ENCODE results near the gene TINCR.
"Not testable (repeated sequence)": the region's sequence is repeated elsewhere in the genome, so short reads cannot be mapped to it uniquely, and the experiment has no call there.

Gene TINCR

DNA sequence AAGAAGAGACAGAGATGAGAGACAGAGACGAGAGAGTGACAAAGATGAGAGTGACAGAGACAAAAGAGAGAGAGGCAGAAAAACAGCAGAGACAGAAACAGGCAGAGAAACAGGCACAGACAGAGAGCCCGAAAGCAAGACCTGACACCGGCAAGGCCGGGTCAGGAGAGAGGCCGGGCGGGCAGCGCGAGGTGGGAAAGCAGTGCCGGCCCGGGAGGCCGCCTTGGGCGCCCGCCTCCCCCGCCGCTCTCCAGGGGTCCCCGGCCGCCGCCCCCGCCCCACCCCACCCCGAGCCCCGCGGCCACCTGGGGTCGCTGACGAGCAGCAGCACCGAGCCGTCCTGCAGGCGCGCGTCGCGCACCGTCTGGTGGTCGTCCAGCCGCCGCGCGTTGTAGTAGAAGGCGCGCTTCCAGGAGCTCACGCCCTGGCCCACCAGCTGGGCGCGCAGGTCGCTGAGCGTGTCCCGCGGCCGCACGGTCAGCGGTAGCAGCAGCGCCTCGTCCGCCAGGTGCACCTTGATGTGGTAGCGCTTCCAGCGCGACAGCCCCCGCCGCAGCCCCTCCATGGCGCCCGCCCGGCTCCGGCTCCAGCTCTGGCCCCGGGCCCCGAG is at the start of gene TINCR:
TSS of gene TINCR (minus strand) at position 594 of the 610 bp plus-strand sequence.
- no peak for DNase-seq (ENCODE audit: low read depth, low spot score)

GRCh38 chr19:5617080-5617479 is 49.3 kb upstream of the TINCR start:
- DNase-seq (ENCODE audit: low read depth, low spot score): no peak

GRCh38 chr19:5615756-5616327 is 48.1 kb upstream of the TINCR start:
- DNase-seq (ENCODE audit: low read depth, low spot score): no peak

- DNase-seq (ENCODE audit: low read depth, low spot score): no peak
Measured at GRCh38 chr19:5612891-5613865, 45.4 kb upstream of the TINCR start.

- DNase-seq (ENCODE audit: low read depth, low spot score): no peak
Measured at GRCh38 chr19:5609881-5610448, 42.2 kb upstream of the TINCR start.

DNA sequence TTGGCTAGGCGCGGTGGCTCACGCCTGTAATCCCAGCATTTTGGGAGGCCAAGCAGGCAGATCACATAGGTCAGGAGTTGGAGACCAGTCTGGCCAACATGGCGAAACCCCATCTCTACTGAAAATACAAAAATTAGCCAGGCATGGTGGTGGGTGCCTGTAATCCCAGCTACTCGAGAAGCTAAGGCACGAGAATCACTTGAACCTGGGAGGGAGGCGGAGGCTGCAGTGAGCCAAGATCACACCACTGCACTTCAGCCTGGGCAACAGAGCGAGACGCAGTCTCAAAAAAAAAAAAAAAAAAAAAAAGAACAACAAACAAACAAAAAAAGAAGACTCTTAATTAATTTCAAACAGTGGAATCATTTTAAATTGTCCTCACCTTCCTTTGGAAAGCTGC is 41.0 kb upstream of the TINCR start:
- not testable (repeated sequence) for DNase-seq (ENCODE audit: low read depth, low spot score)

- DNase-seq (ENCODE audit: low read depth, low spot score): no peak
Measured at GRCh38 chr19:5608291-5608690, 40.5 kb upstream of the TINCR start.

DNA sequence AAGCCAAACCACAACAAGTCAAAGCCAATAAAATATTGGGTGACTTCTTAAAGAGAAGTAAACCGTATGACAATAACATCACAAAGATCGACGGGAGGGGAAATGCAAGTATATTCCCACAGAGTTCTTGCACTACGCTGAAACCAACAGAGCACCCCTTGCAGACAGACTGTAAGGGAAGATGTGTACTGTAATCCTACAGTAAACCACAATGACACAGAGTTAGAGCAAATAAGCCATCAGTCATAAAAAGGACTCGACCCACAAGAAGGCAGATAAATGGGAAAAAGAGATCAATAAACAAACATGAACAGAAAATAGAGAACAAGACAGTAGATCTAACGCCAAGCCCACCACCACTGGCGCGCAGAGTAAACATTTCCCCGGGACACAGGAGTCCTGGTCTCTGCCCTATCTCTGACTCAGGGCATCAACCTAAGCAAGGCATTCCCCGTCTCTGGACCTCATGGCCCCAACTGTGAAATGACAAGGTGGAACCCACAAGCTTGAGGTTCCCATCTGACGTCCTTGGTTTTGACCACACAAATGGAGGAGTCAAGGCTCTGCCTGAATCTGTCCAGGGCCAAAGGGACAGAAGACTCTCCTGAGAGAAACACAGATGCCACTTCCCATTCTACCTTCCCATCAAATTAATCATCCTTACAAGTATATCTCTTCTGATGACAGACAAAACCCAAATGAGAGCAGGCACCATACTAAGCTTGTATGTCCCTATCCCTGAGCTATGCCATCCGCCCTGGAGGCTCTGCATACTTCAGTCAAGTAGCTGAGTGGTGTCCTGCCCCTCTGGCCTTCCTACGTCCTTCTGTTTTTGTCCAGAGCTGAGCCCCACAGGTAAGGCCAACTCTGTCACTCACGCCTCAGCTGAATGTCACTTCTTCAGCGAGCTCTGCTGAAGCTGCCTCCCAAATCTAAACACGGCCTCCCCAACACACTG is 39.8 kb upstream of the TINCR start:
- DNase-seq (ENCODE audit: low read depth, low spot score): no peak

- DNase-seq (ENCODE audit: low read depth, low spot score): no peak
Measured at GRCh38 chr19:5605362-5605761, 37.6 kb upstream of the TINCR start.

DNA sequence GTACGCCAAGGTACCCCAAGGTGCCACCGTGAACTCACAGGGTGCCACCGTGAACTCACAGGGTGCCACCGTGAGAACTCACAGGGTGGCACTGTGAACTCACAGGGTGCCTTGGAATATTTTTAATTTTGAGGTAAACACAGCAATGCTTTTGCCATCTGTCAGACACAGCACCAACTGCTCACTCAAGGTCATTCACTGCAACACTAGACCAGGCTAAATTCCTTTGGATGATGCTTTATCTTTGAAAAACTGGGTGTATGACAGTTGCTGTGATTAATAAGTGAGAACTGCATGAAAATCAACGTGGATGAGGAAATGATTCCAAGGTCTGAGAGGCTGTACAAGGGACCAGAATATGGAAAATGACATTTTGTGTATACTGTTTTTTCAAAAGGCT is 35.9 kb upstream of the TINCR start:
- DNase-seq (ENCODE audit: low read depth, low spot score): no peak

DNA sequence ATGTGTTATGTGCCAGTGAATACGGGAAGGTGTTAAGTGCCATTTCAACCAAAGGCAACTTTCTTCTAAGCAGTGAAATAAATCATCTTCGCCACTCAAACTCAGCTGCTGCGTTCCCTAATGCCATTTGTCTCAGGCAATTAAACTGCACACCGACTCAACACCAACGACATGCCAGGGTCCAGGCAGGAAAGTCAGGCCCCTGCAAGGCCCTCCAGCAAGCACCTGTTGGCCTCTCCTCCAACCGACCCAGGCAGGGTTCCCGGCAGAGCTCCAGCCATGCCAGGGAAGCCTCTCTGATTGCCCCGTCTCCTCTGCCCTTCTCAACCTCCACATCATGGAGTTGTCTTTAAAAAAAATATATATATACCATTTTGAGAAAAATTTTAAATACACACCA is 33.0 kb upstream of the TINCR start:
- no peak for DNase-seq (ENCODE audit: low read depth, low spot score)

GRCh38 chr19:5595745-5596144 is 28.0 kb upstream of the TINCR start:
- no peak for DNase-seq (ENCODE audit: low read depth, low spot score)

DNA sequence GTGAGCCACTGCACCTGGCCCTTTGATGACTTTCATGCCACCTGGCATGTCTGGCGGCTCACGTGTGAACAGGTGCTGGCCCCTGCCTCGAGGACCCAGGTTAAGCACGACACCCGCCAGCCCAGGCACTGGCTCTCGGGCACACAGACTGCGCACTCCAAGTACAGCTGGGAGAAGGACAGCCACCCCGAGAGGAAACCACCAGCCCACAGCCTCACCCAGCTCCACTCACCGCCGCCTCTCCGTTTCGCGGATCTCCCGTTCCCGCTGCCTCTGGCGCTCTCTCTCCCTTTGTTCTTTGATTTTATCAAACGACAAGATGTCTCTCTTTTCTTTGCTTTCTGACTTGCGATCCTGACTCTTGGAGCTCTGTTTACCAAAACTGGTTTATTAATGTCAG is 27.4 kb upstream of the TINCR start:
- no peak for DNase-seq (ENCODE audit: low read depth, low spot score)

DNA sequence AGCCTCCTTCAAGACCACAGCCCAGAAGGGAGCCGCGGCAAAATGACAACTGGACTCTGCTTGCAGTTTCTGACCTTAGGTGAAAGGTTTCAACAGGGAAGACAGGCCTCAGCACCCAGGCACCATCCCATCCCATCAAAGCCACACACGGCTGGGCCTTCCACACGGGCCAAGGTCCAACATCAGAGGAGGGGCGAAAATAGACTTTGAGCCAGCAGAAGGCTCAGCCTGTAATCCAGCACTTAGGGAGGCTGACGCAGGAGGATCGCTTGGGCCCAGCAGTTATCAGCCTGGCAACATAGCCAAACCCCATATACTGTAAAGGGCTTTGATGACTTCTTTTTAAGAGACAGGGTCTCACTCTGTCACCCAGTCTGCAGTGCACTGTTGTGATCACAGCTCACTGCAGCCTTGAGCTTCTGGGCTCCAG is 26.8 kb upstream of the TINCR start:
- DNase-seq (ENCODE audit: low read depth, low spot score): no peak

- DNase-seq (ENCODE audit: low read depth, low spot score): no peak
Measured at GRCh38 chr19:5593343-5594255, 25.8 kb upstream of the TINCR start.

DNA sequence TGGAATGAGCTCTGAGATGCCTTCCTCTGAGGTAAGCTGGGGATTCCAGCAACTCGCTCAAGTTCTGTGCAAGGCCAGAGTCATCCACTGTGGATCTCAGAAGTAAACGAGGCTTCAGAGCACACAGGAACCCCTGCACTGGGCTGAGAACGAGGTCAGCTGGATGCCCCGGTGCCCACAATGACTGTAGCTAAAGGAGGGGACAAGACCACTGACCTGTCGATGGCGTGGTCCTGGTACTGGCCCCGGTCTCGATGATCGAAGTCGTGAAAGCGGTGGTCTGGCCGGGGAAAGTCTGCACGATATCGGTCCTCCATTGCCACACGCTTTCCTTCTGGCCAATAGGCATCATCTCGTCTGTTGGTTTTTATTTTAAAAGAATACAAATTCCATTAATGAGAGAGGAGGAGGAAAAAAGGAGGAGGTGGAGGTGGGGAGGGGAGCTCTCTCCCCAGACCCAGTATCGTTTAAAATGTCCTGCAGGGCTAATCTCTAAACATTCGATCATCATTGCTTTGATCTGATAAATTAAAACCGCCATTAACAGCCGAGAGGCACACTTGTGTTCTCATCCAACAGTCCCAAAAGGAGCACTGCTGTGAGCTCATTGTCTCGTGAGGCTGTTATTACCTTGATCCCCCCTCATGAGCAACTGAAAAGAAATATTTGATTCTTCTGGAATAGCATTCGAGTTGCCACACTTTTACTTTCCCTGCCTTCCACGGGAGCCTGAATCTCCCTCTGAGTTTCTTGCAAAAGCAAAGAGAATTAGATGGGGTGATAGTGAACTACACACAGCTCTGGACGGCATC is 25.0 kb upstream of the TINCR start:
- no peak for DNase-seq (ENCODE audit: low read depth, low spot score)

DNA sequence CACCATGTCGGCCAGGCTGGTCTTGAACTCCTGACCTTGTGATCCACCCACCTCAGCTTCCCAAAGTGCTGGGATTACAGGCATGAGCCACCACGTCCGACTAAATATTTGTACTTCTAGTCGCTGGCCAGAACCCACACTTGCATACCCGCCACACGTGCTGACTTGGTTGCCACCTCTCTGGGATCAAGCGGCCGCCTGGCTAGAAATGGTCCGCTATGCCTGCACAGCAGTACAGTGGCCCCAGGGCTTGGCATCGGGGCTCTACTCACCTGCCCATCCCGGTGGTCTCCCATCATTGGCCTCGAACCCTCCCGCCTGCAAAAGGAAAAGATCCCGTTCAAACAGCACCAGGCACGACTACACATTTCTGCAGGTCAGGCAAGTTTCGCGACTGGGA is 23.7 kb upstream of the TINCR start:
- no peak for DNase-seq (ENCODE audit: low read depth, low spot score)

GRCh38 chr19:5590865-5591154 is 23.1 kb upstream of the TINCR start:
- DNase-seq (ENCODE audit: low read depth, low spot score): no peak

GRCh38 chr19:5590151-5590864 is 22.6 kb upstream of the TINCR start:
- no peak for DNase-seq (ENCODE audit: low read depth, low spot score)

Measured in activated CD4-positive, CD25-positive, alpha-beta regulatory T cell treated with anti-CD3 and anti-CD28 coated beads, Interleukin-2, amount 50 U/mL, for 16 hours (primary cell).